GM12878 (cell line): Measurements from ENCODE around the gene HSD17B12. TPM values are rescaled to one million over a fixed set of nuclear protein-coding genes. Genes with fewer than 3 reads are reported as not detected.

Experiments
- ATAC-seq: fragments of 200-7000 bp; cut with Tn5 transposase; 3 replicates; pipeline ENCODE4 v1.9.1; 2020; ENCODE audit warnings: mild to moderate bottlenecking, moderate library complexity
- BruUV-seq: library from RNA; stranded (reverse); fragments of 400-500 nt; replicated peaks from 2 replicates; lab custom pipeline; 2021; lab: Mats Ljungman, UMichigan
- CTCF ChIA-PET: fragments of 300-600 bp; sonication (Branson Sonifier 250); formaldehyde crosslinking; extraction: SDS; loops from one replicate; lab custom pipeline; 2021; ENCODE audit warnings: inconsistent platforms; lab: Yijun Ruan, JAX
- POLR2A ChIA-PET: fragments of 350-600 bp; formaldehyde crosslinking; extraction: SDS; loops from one replicate; lab custom pipeline; 2021; ENCODE audit warnings: inconsistent platforms; lab: Charles Lee
- RAD21 ChIA-PET: fragments of 300-600 bp; sonication (Branson Sonifier 250); formaldehyde crosslinking; loops from one replicate; lab custom pipeline; 2023; ENCODE audit warnings: antibody characterized with exemption; ENCODE audit not compliant: unreplicated experiment; lab: Charles Lee
- SMC1A ChIA-PET: fragments of 300-600 bp; sonication (Branson Sonifier 250); formaldehyde crosslinking; loops from one replicate; lab custom pipeline; 2023; ENCODE audit not compliant: unreplicated experiment, uncharacterized antibody; lab: Charles Lee
- DNase-seq: peaks from one replicate; pipeline ENCODE4 v3.0.0-alpha.2; 2011; ENCODE audit warnings: low read depth, low spot score
- FAIRE-seq: peaks from 3 replicates; lab custom pipeline; 2011; peaks lifted over from hg19 to GRCh38; lab: Jason Lieb, UNC
- H2AFZ ChIP-seq: 2 replicates; pipeline ENCODE4 v1.6.0; 2011; ENCODE audit warnings: low read depth, low read length, control low read depth; ENCODE audit not compliant: control insufficient read depth
- H3K27ac ChIP-seq: 2 replicates; pipeline ENCODE4 v1.5.1; 2011; ENCODE audit warnings: control low read depth; ENCODE audit not compliant: control insufficient read depth, insufficient read depth
- H3K27me3 ChIP-seq, 2 experiments: replicated peaks in 1 of 2; 2 replicates each; pipeline versions ENCODE4 v1.6.0 to v1.6.1; 2011; ENCODE audit warnings: low read length in 1 of 2; ENCODE audit not compliant: control insufficient read depth in 2 of 2, insufficient read depth in 2 of 2
- H3K36me3 ChIP-seq, 2 experiments: 2 replicates each; pipeline ENCODE4 v1.5.1; 2011; ENCODE audit warnings: low read length in 1 of 2; ENCODE audit not compliant: control insufficient read depth in 2 of 2, insufficient read depth in 2 of 2
- H3K4me1 ChIP-seq: 2 replicates; pipeline ENCODE4 v1.6.1; 2011; ENCODE audit warnings: mild to moderate bottlenecking, low read length, moderate library complexity, mixed read lengths; ENCODE audit not compliant: control insufficient read depth, insufficient read depth
- H3K4me2 ChIP-seq: 2 replicates; pipeline ENCODE4 v1.6.0; 2011; ENCODE audit warnings: control low read depth; ENCODE audit not compliant: control insufficient read depth, insufficient read depth
- H3K4me3 ChIP-seq: fragments of 200-600 bp; sonication (generic); 2 replicates; pipeline ENCODE4 v1.5.1; 2016
- H3K79me2 ChIP-seq: 2 replicates; pipeline ENCODE4 v1.6.0; 2011; ENCODE audit warnings: low read length; ENCODE audit not compliant: control insufficient read depth, insufficient read depth
- H3K9ac ChIP-seq: 2 replicates; pipeline ENCODE4 v1.8.0; 2011; ENCODE audit warnings: low read length, control low read depth, mixed read lengths; ENCODE audit not compliant: control insufficient read depth, insufficient read depth
- H3K9me3 ChIP-seq: replicated peaks from 3 replicates; pipeline ENCODE4 v1.5.1; 2011; ENCODE audit warnings: mild to moderate bottlenecking, low read length; ENCODE audit not compliant: control insufficient read depth, insufficient read depth
- H4K20me1 ChIP-seq: 2 replicates; pipeline ENCODE4 v1.6.0; 2011; ENCODE audit not compliant: control insufficient read depth, insufficient read depth
- ATF7 ChIP-seq: fragments of 450-650 bp; IDR thresholded peaks from 2 replicates; pipeline ENCODE4 v1.6.1; 2016; ENCODE audit warnings: low read depth, mild to moderate bottlenecking
- CHD4 ChIP-seq: fragments of 200-600 bp; sonication (generic); IDR thresholded peaks from 2 replicates; pipeline ENCODE4 v1.6.1; 2016; ENCODE audit warnings: mild to moderate bottlenecking
- FOXK2 ChIP-seq: fragments of 450-650 bp; IDR thresholded peaks from 2 replicates; pipeline ENCODE4 v1.6.1; 2017; ENCODE audit warnings: mild to moderate bottlenecking, moderate library complexity
- MEF2B ChIP-seq: fragments of 450-650 bp; IDR thresholded peaks from 2 replicates; pipeline ENCODE4 v1.6.1; 2018; ENCODE audit warnings: mild to moderate bottlenecking, moderate library complexity; ENCODE audit not compliant: partially characterized antibody, poor library complexity, severe bottlenecking
- MYB ChIP-seq: fragments of 150-350 bp; IDR thresholded peaks from 2 replicates; pipeline ENCODE4 v1.6.1; 2014; ENCODE audit warnings: mild to moderate bottlenecking, low read depth, low read length, borderline replicate concordance
- POLR2A ChIP-seq: IDR thresholded peaks from 2 replicates; pipeline ENCODE4 v1.6.1; 2011; ENCODE audit warnings: low read depth, mild to moderate bottlenecking, low read length
- RBBP5 ChIP-seq: fragments of 200-600 bp; sonication (generic); conservative IDR thresholded peaks from 2 replicates; pipeline ENCODE4 v1.6.1; 2016
- RCOR1 ChIP-seq: conservative IDR thresholded peaks from 2 replicates; pipeline ENCODE4 v1.6.1; 2012; ENCODE audit warnings: low read depth, low read length, improper control_type of control experiment
- SRF ChIP-seq, 2 experiments: IDR thresholded peaks; 2 replicates each; pipeline ENCODE4 v1.6.1; 2011; ENCODE audit warnings: low read depth in 2 of 2, low read length in 2 of 2, mild to moderate bottlenecking in 1 of 2, moderate library complexity in 1 of 2
- SUPT20H ChIP-seq: IDR thresholded peaks from 2 replicates; pipeline ENCODE4 v1.6.1; 2011; ENCODE audit warnings: low read depth, mild to moderate bottlenecking, low read length, moderate library complexity, borderline replicate concordance; ENCODE audit not compliant: control insufficient read depth
- TCF7 ChIP-seq: IDR thresholded peaks from 2 replicates; pipeline ENCODE4 v1.6.1; 2014; ENCODE audit warnings: antibody characterized with exemption, borderline replicate concordance
- ZNF622 ChIP-seq: fragments of 450-650 bp; IDR thresholded peaks from 2 replicates; pipeline ENCODE4 v1.6.1; 2017; ENCODE audit warnings: mild to moderate bottlenecking, inconsistent platforms
- WGBS: methylation state at CpG from one replicate; pipeline ENCODE4 v1.1.6; 2016; ENCODE audit warnings: low lambda C conversion rate; ENCODE audit not compliant: insufficient replicate concordance, insufficient coverage; ENCODE audit errors: missing lambda C conversion rate; 5-methylcytosine and 5-hydroxymethylcytosine counted together
- in situ Hi-C: fragments of 300-500 bp; cut with MboI; formaldehyde crosslinking; loops from 9 replicates; pipeline ENCODE4 v1.14.3; 2018; ENCODE audit warnings: mixed read lengths
- intact Hi-C: fragments of 100-400 bp; cut with micrococcal nuclease; formaldehyde crosslinking; loops from one replicate; pipeline ENCODE4 v1.14.2; 2022; ENCODE audit not compliant: unreplicated experiment
- polyA plus RNA-seq, 11 experiments: library from polyadenylated mRNA; depleted of rRNA in 4 of 11; unstranded in 6 of 11; stranded (reverse) in 5 of 11; fragments of >200 nt; fragmentation: Nextera tagmentation in 4 of 11; fragmentation: Illumina TruSeq in 1 of 11; extraction: Ambion mirVana in 4 of 11; extraction: Trizol in 1 of 11; gene quantifications; 1 replicate in 1 of 11; 2 replicates in 10 of 11; pipeline versions ENCODE4 v1.2.1 to v1.2.3, GENCODE V29; 2011 to 2016; ENCODE audit warnings: inconsistent platforms in 2 of 11, missing spikeins in 2 of 11, low read depth in 1 of 11
- total RNA-seq, 4 experiments: library from RNA; depleted of rRNA in 3 of 4; stranded (reverse); fragments of >200 nt in 3 of 4; fragmentation: Illumina TruSeq in 1 of 4; extraction: Trizol in 1 of 4; gene quantifications; 2 replicates each; pipeline versions ENCODE4 v1.2.1 to v1.2.3, GENCODE V29; 2013 to 2021
- TF ChIP-seq, protein P1 (sequence below): fragments of 450-650 bp; formaldehyde crosslinking; IDR thresholded peaks from 2 replicates; pipeline ENCODE4 v1.4.0; 2020; ENCODE audit warnings: mild to moderate bottlenecking, moderate library complexity

Gene HSD17B12
- total and polyA plus RNA-seq, 10 of the 15 experiments (the other 5 are each of a cell fraction or from before 2014, with no cell fraction given) = 23.6 to 88.0 (median 64.7) TPM

DNA sequence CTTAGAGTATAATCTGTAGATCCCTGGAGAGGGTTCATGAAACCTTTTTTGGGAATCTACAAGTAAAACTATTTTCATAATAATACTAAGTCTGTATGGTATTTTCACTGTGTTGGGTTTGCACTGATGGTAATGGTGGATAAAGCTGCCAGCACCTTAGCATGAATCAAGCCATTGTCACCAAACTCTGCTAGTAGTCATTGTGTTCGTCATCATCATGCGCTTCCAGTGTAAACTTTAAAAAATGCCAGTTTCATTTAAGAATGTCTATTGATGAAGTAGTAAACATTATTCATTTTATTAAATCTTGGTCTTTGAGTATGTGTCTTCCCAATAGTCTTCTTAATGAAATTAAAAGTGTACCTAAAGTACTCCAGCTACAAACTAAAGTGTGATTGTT is 215.1 kb downstream of the HSD17B12 start:
- CTCF ChIA-PET = no interaction called here
- Histone ChIP-seq H3K4me2 (no peak overlapping the region), H3K79me2 (no peaks in the 10 kb centered on the region), H3K27me3 (no peaks in the 10 kb centered on the region), H3K36me3 (peaks cover 7 to 27% of the 10 kb centered on the region in 2 experiments), H3K4me3 (no peak overlapping the region), H4K20me1 (no peaks in the 10 kb centered on the region), H3K4me1 (no peaks in the 10 kb centered on the region), H3K27ac (no peak overlapping the region), H3K9ac (no peak overlapping the region), H2AFZ (no peak overlapping the region), H3K9me3 (no peaks in the 10 kb centered on the region)
- intact Hi-C loops = loop anchor here (5.0 kb wide), 1 partner anchor 48 kb away; no protein-coding TSS in a partner anchor
- no peak for ATAC-seq
- WGBS = 100% methylated on average over 2 of the region's 2 CpGs
- SMC1A ChIA-PET = interaction anchor here (1.0 kb wide), 1 partner anchor 10 kb away, joined by 5 read pairs; no protein-coding TSS in a partner anchor
- DNase-seq = no peak
- FAIRE-seq = no peak
- BruUV-seq = no TSS peak
- TF ChIP-seq SRF (IDR thresholded peaks at IDR 0.05; ENCODE audit: low read depth in 2 of 2, low read length in 2 of 2) (no peak), POLR2A (no peak), TCF7 (no peak), MYB (no peak), ZNF622 (no peak), FOXK2 (no peak), ATF7 (no peak), RBBP5 (no peak), SUPT20H (no peak), CHD4 (no peak), MEF2B (no peak), RCOR1 (no peak)
- TF ChIP-seq, protein P1, sequence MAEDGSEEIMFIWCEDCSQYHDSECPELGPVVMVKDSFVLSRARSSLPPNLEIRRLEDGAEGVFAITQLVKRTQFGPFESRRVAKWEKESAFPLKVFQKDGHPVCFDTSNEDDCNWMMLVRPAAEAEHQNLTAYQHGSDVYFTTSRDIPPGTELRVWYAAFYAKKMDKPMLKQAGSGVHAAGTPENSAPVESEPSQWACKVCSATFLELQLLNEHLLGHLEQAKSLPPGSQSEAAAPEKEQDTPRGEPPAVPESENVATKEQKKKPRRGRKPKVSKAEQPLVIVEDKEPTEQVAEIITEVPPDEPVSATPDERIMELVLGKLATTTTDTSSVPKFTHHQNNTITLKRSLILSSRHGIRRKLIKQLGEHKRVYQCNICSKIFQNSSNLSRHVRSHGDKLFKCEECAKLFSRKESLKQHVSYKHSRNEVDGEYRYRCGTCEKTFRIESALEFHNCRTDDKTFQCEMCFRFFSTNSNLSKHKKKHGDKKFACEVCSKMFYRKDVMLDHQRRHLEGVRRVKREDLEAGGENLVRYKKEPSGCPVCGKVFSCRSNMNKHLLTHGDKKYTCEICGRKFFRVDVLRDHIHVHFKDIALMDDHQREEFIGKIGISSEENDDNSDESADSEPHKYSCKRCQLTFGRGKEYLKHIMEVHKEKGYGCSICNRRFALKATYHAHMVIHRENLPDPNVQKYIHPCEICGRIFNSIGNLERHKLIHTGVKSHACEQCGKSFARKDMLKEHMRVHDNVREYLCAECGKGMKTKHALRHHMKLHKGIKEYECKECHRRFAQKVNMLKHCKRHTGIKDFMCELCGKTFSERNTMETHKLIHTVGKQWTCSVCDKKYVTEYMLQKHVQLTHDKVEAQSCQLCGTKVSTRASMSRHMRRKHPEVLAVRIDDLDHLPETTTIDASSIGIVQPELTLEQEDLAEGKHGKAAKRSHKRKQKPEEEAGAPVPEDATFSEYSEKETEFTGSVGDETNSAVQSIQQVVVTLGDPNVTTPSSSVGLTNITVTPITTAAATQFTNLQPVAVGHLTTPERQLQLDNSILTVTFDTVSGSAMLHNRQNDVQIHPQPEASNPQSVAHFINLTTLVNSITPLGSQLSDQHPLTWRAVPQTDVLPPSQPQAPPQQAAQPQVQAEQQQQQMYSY (CRISPR knock-in tag) = no peak
- RAD21 ChIA-PET = no interaction called here
- POLR2A ChIA-PET = no interaction called here
- in situ Hi-C loops = no loop called here
